HG03039 (cell line): Measurements from ENCODE around the gene EI24.
A peak's percentile ranks its signal among the peaks of the same experiment; 100 is the strongest.
"Not testable (repeated sequence)": the region's sequence is repeated elsewhere in the genome, so short reads cannot be mapped to it uniquely, and the experiment has no call there.

Experiments used
- ATAC-seq: cut with Tn5 transposase; IDR thresholded peaks from one replicate; pipeline ENCODE4 v1.9.1; 2021; ENCODE audit warnings: mild to moderate bottlenecking, moderate library complexity; ENCODE audit not compliant: unreplicated experiment

The EI24 gene

DNA sequence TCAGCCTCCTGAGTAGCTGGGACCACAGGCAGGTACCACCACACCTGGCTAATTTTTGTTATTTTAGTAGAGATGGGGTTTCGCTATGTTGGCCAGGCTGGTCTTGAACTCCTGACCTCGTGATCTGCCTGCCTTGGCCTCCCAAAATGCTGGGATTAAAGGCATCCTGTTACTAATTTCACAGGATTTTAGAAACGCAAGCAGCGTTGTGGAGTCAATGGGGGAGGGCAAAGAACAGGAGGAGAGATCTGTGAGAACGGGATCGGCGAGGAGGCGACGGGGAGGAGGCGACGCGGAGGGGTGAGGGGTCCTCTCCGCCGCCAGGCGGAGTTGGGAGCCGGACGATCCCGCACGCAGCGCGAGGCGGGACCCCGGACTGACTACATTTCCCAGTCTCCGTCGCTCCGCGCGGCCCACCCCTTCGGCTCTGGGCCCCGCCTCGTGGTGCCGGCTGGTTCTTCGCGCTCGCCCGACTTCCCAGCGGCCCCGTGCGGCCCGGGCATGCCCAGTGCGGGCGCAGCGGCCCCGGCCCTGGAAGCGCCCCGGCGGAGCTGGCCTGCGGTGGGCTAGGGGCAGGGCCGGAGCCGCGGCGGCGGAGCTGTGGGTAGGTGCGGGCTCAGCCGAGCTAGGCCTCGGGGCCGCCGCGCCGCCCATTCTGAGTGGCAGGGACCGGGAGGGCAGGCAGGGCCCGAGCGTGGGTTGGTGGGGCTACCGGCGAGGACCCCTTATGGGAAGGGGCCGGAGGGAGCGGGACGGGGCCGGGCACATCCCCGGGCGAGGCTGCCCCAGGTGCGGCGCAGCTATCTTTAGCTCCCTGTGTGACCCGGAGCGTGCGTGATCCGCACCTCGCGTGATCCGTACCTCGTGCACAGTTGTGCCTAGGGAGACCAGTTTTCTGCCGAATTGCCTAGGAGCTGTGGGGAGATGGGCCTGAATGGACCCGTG lies at the start of gene EI24:
TSS of gene EI24 (plus strand) at position 508 of the 945 bp plus-strand sequence. CDS start 3,051 bp downstream, outside the sequence.
- peak; percentile 97 for ATAC-seq

DNA sequence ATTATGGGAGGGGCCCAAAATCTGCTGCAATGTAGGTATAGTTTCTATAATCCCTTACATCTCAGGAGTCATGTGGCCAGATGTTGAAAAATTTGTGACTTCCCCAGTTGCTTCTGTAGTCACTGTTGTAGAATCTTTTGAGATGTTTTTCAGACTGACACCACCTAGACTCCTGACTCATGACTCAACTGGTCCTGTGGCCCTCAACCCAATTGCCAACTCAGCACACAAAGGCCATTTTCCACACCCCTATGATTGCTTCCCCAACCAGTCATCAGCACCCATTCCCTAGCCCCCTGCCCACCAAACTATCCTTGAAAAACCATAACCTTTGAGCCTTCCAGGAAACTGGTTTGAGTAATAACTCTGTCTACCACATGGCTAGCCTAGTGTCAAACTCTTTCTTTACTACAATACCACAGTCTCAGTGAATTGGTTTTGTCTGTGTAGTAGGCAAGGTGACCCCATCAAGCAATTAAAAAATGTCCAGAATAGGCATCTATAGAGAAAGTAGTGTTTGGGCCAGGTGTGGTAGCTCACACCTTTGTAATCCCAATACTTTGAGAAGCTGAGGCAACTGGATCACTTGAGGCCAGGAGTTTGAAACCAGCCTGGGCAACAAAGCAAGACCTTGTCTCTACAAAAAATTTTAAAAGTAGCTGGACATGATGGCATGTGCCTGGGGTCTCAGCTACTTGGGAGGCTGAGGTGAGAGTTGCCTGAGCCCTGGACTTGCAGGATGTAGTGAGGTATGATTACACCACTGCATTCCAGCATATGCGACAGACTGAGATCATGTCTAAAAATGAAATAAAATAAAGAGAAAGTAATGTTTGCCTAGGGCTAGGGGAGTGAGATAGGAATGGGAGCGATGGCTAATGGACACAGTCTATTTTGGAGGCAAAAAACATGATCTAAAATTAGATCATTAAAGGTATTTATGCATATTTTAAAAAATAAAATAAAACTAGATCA lies 49.1 kb upstream of the EI24 start:
- no peak for ATAC-seq

GRCh38 chr11:125525303-125525702 lies 44.0 kb upstream of the EI24 start:
- no peak for ATAC-seq

GRCh38 chr11:125532668-125533067 lies 36.6 kb upstream of the EI24 start:
- no peak for ATAC-seq

DNA sequence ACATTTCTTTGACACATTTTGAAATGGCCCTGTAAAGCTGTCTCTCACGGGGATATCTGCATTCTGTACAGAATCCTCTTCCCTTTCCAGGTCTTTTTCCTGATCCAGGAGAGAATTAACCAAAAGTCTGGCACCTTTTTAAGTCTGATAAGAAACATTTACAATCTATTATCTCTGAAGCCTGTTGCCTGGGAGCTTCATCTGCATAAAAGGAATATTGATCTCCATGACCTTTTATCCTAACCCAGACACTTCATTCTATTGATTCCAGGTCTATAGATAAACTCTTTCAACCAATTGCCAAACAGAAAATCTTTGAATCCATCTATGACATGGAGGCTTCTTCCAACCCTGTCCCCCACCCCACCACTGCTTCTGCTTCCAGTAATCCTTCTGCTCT lies 33.7 kb upstream of the EI24 start:
- ATAC-seq = no peak

GRCh38 chr11:125536834-125537233 lies 32.4 kb upstream of the EI24 start:
- ATAC-seq = not testable (repeated sequence)

DNA sequence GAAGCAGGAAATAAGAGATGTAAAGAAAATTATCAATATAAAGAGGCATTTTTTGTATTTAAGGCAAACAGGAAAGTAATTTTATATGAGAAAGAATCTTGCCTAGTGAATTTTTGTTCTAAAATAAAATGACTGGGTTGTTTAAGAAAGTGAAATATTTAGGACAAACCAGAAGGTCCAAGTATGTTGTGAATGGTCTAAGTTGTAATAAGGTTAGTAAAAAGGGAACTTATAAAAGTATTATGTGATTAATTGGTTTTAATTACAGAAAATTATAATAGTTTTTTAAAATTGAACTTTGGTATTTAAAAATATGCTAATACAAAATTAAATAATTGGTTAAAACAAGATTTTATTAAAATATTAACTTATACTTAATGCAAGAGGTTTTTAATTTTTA lies 26.6 kb upstream of the EI24 start:
- no peak for ATAC-seq

GRCh38 chr11:125550780-125551179 lies 18.5 kb upstream of the EI24 start:
- ATAC-seq = no peak

- ATAC-seq = no peak
These were observed 17.4 kb upstream of the EI24 start for GRCh38 chr11:125551835-125552342.

GRCh38 chr11:125552927-125553326 lies 16.4 kb upstream of the EI24 start:
- no peak for ATAC-seq

- ATAC-seq = no peak
These were observed 15.9 kb upstream of the EI24 start for GRCh38 chr11:125553357-125553756.

DNA sequence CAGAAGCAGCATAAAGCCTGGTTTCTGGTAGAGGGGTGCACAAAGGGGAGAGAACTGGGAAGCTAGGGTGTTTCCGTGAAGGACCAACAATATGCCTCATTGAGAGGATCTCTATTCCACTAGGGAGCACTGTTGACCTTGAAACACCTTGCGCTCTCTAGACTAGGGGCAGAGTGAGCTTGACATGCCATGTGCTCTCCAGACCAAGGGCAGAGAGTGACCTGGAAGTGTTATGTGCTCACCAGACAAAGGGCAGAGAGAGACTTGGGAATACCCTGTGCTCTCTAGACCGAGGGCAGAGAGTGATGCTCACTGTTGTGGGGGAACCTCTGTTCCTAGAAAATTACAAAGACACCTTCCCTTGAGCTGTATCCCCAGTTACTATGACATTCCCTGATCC lies 15.2 kb upstream of the EI24 start:
- no peak for ATAC-seq

GRCh38 chr11:125559888-125560287 lies 9.4 kb upstream of the EI24 start:
- no peak for ATAC-seq

DNA sequence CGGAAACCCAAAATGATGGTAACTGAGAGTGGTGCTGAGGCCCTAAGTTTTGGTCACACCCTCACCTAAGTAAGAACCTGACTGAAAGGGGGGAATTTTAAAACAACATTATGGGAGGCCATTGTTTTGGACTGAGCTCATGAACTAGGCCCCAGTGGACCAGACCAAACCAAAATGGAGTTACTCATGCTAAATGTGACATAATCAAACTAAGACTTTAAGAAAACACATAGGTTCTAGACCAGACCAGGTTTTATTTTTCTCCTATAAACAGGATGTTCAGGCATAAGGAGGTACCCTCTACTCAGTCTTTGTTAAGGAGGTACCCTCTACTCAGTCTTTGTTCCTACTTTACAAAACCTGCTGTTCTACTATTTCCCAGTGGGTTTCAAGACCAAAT lies 7.4 kb upstream of the EI24 start:
- no peak for ATAC-seq

GRCh38 chr11:125562430-125562829 lies 6.8 kb upstream of the EI24 start:
- ATAC-seq = no peak

GRCh38 chr11:125564357-125564756 lies 4.9 kb upstream of the EI24 start:
- no peak for ATAC-seq

GRCh38 chr11:125566235-125566634 lies 3.0 kb upstream of the EI24 start:
- no peak for ATAC-seq

GRCh38 chr11:125569915-125570621 lies 791 bp downstream of the EI24 start:
- ATAC-seq = no peak

- ATAC-seq = no peak
These were observed 1.7 kb downstream of the EI24 start for GRCh38 chr11:125570952-125571351.

GRCh38 chr11:125572916-125573315 lies 3.6 kb downstream of the EI24 start:
- no peak for ATAC-seq

GRCh38 chr11:125577181-125577580 lies 7.9 kb downstream of the EI24 start:
- ATAC-seq = not testable (repeated sequence)
